Measurements from ENCODE around the gene ARHGEF4.

DNA sequence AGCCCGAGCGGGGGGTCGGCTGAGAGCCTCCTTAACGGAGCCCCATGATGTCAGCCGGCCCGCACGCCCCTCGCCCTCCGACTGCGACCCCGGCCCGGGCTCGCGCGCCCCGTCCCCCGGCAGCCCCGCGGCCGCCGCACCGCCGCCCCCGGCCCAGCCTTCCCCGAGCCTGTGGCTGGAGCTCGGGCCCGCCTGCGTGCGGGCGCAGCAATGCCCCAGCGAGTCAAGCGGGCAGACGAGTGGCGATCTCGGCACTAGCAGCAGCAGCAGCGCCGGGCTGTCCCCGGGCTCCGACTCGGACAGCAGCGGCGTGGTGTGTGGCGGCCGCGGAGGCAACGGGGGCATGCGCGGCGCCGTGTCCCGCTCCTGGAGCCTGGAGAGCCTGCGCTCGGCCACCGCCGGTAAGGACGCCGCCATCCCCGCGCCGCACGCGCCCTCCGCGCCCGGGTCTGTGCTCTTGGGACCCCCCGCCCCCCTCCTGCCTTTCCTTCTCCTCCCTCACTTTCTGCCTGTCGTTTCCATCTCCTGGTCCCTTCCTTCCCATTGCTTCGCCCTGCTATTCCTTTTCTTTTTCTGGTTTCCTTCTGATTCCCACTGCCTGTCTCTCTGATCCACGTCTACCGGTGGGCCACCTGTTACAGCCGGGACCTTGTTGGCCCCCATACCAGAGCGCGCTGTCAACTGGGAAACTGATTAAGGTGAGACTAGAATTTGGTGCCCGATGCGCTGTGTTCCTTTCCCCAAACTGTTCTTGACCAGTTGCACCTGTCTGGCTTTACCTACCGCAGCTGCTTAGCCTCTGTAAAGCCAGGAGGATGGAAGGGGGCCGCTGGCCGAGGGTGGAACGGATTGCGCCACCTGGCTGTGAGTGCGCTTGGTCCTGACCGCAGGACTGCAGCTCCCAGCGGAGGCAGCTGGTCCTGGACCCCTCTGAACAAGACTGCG, 127.4 kb downstream of the ARHGEF4 start:
- TF ChIP-seq, protein P1, sequence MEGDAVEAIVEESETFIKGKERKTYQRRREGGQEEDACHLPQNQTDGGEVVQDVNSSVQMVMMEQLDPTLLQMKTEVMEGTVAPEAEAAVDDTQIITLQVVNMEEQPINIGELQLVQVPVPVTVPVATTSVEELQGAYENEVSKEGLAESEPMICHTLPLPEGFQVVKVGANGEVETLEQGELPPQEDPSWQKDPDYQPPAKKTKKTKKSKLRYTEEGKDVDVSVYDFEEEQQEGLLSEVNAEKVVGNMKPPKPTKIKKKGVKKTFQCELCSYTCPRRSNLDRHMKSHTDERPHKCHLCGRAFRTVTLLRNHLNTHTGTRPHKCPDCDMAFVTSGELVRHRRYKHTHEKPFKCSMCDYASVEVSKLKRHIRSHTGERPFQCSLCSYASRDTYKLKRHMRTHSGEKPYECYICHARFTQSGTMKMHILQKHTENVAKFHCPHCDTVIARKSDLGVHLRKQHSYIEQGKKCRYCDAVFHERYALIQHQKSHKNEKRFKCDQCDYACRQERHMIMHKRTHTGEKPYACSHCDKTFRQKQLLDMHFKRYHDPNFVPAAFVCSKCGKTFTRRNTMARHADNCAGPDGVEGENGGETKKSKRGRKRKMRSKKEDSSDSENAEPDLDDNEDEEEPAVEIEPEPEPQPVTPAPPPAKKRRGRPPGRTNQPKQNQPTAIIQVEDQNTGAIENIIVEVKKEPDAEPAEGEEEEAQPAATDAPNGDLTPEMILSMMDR (IDR thresholded peaks at IDR 0.05) = no peak
- no peak for TF ChIP-seq EP300 (IDR thresholded peaks at IDR 0.05)
- no peak for TF ChIP-seq POLR2A (IDR thresholded peaks at IDR 0.05; ENCODE audit: low read depth)
- no peak for TF ChIP-seq POLR2AphosphoS5 (IDR thresholded peaks at IDR 0.05)
